Skin of body (tissue), 2 donors: ENCODE results near the gene DBF4. TPM values are rescaled to one million over a fixed set of nuclear protein-coding genes. Genes with fewer than 3 reads are reported as not detected.

ENCODE experiments used
- DNase-seq: peaks from one replicate; lab custom pipeline; 2025; lab: John Stamatoyannopoulos, UW
- total RNA-seq: library from RNA; depleted of rRNA; stranded (reverse); fragments of >200 nt; gene quantifications from one replicate; pipeline ENCODE4 v1.2.3, GENCODE V29; 2014

Gene DBF4
- total RNA-seq, 1 donor from 2014 or later = 11.4 TPM

GRCh38 chr7:87948371-87948770 is 72.1 kb downstream of the DBF4 start:
- DNase-seq = no peak

Other genes starting within 250 kb of the DBF4 start
- 2.4 TPM for gene RUNDC3B, start 248.1 kb upstream of the DBF4 start, total RNA-seq
- 19.7 TPM for gene SLC25A40, start 133 bp upstream of the DBF4 start, total RNA-seq
- gene ADAM22, start 57.8 kb downstream of the DBF4 start, total RNA-seq = 18.6 TPM